Activated T-helper 1 cell treated with Interleukin-2 at 50 U/mL for 16 hours (primary cell): Measurements from ENCODE around the gene TPK1.
"Not testable (repeated sequence)": the region's sequence is repeated elsewhere in the genome, so short reads cannot be mapped to it uniquely, and the experiment has no call there.

Source experiments
- DNase-seq: peaks from one replicate; pipeline ENCODE4 v3.0.0-alpha.2; 2020; ENCODE audit warnings: low read depth

TPK1 gene

DNA sequence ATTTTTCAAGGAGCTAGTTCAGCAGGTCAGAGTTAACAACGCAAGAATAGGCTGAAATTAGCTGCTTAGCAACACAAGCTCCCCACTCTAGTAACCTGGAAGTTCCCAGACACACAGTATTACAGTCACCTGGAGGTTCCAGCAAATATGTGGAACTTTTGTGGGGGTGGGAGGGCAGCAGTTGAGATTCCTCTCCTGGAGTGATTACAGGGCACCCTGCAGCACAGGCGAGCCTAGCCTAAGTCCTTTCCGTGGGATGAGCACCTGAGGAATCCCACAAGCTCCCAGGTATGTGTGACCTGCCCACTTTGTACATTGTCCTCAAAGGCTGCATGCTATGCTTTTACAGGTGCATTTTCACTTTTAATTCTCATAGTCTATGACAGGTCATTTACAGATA is 13.6 kb downstream of the TPK1 start:
- no peak for DNase-seq

- no peak for DNase-seq
Measured at GRCh38 chr7:144821067-144821466, 14.8 kb downstream of the TPK1 start.

GRCh38 chr7:144820552-144820951 is 15.3 kb downstream of the TPK1 start:
- DNase-seq, result no peak

DNA sequence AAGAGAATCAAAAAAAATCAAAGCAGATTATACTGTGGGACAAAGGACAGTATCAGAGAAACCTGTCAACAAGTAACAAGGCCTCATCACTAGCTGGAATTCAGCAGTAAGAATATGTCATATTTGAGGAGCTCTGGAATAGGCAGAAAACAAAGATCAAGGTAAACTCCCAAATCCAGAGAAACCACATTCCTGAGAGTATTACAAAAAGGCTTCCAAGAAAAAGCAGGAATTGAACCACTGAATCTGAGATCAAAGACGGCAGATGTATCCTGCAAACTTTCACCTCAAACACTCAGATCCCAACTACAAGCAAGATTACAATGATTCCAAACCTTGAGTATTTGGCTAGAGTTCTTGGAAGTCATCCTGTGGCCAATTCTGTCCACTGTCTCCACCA is 16.3 kb downstream of the TPK1 start:
- DNase-seq, result no peak

DNA sequence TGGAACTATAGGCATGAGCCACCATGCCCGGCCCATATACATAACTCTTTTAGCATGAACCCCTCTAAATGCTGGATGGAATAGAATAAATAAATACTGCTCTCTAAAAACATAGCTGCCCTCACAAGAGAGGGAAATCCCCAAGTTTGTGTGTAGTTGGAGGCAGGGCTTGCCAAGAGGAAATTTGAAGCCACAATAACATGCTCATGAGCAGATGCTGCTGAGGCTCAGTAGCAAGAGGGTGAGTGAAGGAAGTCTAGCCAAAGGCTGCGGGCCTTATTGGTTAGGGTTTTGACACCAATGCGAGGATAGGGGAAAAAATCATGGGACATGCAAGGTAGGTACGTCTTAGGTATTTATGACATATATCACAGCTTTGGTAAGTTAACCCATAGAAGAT is 17.3 kb downstream of the TPK1 start:
- peak; percentile 35 for DNase-seq

GRCh38 chr7:144817001-144817400 is 18.9 kb downstream of the TPK1 start:
- DNase-seq, result no peak

- no peak for DNase-seq
Measured at GRCh38 chr7:144814299-144814698, 21.6 kb downstream of the TPK1 start.

GRCh38 chr7:144812379-144813283 is 23.2 kb downstream of the TPK1 start:
- DNase-seq, result peak; percentile 21

DNA sequence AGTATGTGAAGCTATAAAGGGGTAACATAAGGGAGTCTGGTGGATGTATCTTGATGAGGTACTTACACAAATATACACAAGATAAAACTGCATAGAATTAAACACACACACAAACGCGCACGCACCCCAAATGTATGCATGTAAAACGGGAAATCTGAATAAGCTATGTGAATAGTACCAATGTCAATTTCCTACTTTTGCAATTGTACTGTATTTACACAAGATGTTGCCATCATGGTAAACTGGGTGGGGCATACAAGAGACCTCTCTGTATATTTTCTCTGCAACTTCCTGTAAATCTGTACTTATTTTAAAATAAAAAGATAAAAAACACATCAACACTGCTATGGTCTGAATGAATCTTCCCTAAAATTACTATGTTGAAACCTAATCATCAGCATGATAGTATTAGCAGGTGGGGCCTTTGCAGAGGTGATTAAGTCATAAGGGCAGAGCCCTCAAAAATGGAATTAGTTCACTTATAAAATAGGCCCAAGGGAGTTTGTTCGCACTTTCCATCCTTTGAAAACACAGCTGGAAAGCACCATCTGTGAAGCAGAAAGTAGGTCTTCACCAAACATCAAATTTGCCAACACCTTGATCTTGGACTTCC is 30.1 kb downstream of the TPK1 start:
- DNase-seq, result no peak

DNA sequence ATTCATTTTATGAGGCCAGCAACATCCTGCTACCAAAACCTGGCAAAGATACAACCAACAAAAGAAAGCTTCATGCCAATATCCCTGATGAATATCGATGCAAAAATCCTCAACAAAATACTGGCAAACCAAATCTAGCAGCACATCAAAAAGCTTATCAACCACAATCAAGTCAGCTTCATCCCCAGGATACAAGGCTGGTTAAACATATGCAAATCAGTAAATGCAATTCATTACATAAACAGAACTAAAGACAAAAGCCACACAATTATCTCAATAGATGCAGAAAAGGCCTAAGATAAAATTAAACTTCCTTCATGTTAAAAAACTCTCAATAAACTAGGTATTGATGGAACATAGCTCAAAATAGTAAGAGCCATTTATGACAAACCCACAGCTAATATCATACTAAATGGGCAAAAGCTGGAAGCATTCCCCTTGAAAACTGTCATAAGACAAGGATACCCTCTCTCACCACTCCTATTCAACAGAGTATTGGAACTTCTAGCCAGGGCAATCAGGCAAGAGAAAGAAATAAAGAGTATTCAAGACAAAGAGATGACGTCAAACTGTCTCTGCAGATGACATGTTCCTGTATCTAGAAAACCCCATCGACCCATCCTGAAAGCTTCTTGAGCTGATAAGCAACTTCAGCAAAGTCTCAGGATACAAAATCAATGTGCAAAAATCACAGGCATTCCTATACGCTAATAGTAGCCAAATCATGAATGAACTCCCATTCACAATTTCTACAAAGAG is 35.0 kb downstream of the TPK1 start:
- not testable (repeated sequence) for DNase-seq

DNA sequence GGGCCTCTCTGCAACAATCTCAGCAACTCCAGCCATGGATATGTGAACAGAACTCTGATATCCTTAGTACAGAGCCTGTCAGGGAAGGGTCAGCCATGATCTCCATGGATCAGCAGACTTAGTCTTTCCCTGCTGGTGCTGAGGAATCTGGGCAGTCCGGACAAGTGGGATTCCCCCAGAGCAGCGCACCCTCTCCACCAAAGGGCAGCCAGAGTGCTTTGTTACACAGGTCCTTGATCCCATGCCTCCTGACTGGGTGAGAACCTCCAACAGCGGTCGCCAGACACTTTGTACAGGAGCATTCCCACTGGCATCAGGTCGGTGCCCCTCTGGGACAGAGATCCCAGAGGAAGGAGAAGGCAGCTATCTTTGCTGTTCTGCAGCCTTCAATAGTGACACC is 38.9 kb downstream of the TPK1 start:
- DNase-seq, result no peak

- DNase-seq, result no peak
Measured at GRCh38 chr7:144792050-144792449, 43.8 kb downstream of the TPK1 start.

- no peak for DNase-seq
Measured at GRCh38 chr7:144791488-144791887, 44.4 kb downstream of the TPK1 start.

- DNase-seq, result no peak
Measured at GRCh38 chr7:144787127-144787526, 48.7 kb downstream of the TPK1 start.

GRCh38 chr7:144786522-144786921 is 49.3 kb downstream of the TPK1 start:
- DNase-seq, result no peak

DNA sequence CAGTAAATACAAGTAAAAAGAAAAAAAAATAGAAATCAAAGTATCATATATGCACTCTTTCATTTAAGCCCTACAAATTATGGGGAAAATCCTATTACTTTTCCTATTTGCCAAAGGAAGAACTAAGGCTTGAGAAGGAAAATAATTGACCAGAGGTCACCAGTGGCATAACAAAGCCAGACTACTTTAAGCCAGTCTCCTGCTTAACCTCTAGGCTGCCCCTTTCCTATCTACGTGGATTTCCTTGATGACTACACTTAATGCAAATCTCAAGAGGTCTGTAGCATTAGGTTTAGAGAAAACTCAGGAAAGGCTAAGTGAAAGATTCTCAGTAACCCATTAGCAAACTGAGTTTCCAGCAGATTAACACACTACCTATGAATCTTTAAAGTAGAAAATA is 49.8 kb downstream of the TPK1 start:
- no peak for DNase-seq

GRCh38 chr7:144785521-144785920 is 50.3 kb downstream of the TPK1 start:
- no peak for DNase-seq

DNA sequence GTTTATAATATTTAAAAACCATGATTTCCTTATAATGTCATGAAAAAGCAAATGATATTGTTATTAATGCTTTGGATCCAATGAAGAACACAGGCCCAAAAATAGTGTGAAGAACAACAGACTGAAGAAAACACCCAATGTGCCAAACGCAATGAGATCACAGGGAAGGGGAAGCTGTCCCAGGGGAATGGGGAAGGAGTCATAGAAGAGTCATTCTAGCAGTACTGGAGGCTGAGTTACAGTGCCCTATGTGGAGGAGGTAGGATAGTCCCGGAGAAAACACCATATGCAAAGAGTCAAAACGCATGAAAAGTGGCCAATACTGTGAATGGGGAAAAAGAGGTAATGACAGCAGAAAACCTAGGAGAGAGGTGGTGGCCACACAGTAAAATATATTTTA is 50.9 kb downstream of the TPK1 start:
- DNase-seq, result no peak

- no peak for DNase-seq
Measured at GRCh38 chr7:144784441-144784840, 51.4 kb downstream of the TPK1 start.

DNA sequence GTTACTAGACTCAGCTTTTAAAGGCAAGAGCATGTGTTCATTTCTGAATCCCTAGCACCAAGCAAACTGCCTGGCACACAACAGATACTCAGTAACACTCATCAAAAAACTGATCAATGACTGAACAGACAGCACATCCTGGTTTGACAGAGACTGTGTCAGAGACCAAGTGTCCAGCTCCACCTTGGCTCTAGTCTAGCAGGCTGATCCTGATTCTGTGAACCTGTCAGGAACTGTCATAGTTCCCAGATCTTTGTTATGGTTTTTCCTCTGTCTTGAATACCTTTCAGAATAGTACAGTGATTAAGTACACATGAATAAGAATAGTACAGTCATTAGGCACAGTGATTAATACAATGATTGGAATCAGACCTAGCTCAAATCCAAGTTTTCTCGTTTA is 53.0 kb downstream of the TPK1 start:
- no peak for DNase-seq

DNA sequence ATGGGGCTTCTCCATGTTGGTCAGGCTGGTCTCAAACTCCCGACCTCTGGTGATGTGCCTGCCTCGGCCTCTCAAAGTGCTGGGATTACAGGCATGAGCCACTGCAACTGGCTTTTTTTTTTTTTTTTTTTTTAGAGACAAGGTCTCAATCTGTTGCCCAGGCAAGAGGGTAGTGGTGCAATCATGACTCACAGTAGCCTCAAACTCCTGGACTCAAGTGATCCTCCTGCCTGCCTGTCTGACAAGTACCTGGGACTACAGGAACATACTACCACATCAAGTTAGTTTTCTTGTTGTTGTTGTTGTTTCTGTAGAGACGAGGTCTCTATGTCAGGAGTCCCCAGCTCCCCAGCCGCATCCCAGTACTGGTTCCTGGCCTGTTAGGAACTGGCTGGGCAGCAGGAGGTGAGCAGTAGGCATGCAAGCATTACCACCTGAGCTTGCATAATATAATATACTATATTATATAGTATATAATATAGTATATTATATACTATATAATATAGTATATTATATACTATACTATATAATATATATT is 55.7 kb downstream of the TPK1 start:
- DNase-seq, result no peak

DNA sequence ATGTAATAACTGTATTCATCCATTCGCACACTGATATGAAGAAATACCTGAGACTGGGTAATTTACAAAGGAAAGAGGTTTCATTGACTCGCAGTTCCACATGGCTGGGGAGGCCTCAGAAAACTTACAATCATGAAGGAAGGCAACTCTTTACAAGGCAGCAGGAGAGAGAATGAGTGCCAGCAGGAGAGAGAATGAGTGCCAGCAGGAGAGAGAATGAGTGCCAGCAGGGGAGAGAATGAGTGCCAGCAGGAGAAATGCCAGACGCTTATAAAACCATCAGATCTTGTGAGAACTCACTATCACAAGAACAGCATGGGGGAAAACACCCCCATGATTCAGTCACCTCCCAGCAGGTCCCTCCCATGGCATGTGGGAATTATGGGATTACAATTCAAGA is 58.0 kb downstream of the TPK1 start:
- DNase-seq, result not testable (repeated sequence)
